ENCODE results near the gene LYRM4. TPM values are rescaled to one million over a fixed set of nuclear protein-coding genes. Genes with fewer than 3 reads are reported as not detected.

LYRM4 gene
- polyA plus RNA-seq, 1 donor from 2014 or later = 29.3 TPM

DNA sequence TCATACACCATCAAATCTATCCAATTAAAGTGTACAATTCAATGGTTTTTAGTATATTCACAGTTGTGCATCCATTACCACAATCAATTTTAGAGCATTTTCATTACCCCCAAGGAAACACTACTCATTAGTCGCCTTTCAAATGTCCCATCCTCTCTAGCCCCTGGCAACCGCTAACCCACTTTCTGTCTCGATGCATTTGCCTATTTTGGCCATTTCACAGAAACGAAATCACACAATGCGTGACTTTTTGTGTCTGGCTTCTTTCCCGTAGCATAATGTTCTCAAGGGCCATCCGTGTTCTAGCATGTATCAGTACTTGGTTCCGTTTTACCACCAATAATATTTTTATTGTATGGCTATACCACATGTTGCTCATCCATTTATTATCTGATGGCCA lies 123.9 kb downstream of the LYRM4 start:
- Histone ChIP-seq H3K4me2 (ENCODE audit: low read length) (no peak overlapping the region), H3K4me3 (ENCODE audit: low read length) (no peak overlapping the region), H3K36me3 (ENCODE audit: insufficient read depth, low read length) (no peaks in the 10 kb centered on the region), H4K20me1 (ENCODE audit: insufficient read depth) (no peaks in the 10 kb centered on the region), H3K27me3 (ENCODE audit: insufficient read depth, low read depth, low read length) (no peaks in the 10 kb centered on the region), H3K9ac (ENCODE audit: low read length) (no peak overlapping the region), H3K27ac (ENCODE audit: low read length) (no peak overlapping the region), H3K79me2 (replicated peaks; ENCODE audit: insufficient read depth, low read length) (no peaks in the 10 kb centered on the region), H3K9me3 (ENCODE audit: low read length) (no peaks in the 10 kb centered on the region), H3K9me2 (ENCODE audit: insufficient read depth, low read length) (no peaks in the 10 kb centered on the region), H2AFZ (ENCODE audit: low read depth, low read length) (no peak overlapping the region), H3F3A (ENCODE audit: insufficient read depth, low read length, poor library complexity, severe bottlenecking) (no peaks in the 10 kb centered on the region)
- TF ChIP-seq TAF1 (IDR thresholded peaks at IDR 0.05; ENCODE audit: low read depth) (no peak), RAD21 (conservative IDR thresholded peaks at IDR 0.05) (no peak), SMC3 (conservative IDR thresholded peaks at IDR 0.05; ENCODE audit: poor library complexity) (no peak), MXI1 (conservative IDR thresholded peaks at IDR 0.05; ENCODE audit: poor library complexity, severe bottlenecking) (no peak), EP300 (conservative IDR thresholded peaks at IDR 0.05; ENCODE audit: poor library complexity, severe bottlenecking) (no peak), POLR2AphosphoS5 (IDR thresholded peaks at IDR 0.05) (no peak)
- TF ChIP-seq, protein P1, sequence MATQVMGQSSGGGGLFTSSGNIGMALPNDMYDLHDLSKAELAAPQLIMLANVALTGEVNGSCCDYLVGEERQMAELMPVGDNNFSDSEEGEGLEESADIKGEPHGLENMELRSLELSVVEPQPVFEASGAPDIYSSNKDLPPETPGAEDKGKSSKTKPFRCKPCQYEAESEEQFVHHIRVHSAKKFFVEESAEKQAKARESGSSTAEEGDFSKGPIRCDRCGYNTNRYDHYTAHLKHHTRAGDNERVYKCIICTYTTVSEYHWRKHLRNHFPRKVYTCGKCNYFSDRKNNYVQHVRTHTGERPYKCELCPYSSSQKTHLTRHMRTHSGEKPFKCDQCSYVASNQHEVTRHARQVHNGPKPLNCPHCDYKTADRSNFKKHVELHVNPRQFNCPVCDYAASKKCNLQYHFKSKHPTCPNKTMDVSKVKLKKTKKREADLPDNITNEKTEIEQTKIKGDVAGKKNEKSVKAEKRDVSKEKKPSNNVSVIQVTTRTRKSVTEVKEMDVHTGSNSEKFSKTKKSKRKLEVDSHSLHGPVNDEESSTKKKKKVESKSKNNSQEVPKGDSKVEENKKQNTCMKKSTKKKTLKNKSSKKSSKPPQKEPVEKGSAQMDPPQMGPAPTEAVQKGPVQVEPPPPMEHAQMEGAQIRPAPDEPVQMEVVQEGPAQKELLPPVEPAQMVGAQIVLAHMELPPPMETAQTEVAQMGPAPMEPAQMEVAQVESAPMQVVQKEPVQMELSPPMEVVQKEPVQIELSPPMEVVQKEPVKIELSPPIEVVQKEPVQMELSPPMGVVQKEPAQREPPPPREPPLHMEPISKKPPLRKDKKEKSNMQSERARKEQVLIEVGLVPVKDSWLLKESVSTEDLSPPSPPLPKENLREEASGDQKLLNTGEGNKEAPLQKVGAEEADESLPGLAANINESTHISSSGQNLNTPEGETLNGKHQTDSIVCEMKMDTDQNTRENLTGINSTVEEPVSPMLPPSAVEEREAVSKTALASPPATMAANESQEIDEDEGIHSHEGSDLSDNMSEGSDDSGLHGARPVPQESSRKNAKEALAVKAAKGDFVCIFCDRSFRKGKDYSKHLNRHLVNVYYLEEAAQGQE (IDR thresholded peaks at IDR 0.05; ENCODE audit: borderline replicate concordance) = no peak

DNA sequence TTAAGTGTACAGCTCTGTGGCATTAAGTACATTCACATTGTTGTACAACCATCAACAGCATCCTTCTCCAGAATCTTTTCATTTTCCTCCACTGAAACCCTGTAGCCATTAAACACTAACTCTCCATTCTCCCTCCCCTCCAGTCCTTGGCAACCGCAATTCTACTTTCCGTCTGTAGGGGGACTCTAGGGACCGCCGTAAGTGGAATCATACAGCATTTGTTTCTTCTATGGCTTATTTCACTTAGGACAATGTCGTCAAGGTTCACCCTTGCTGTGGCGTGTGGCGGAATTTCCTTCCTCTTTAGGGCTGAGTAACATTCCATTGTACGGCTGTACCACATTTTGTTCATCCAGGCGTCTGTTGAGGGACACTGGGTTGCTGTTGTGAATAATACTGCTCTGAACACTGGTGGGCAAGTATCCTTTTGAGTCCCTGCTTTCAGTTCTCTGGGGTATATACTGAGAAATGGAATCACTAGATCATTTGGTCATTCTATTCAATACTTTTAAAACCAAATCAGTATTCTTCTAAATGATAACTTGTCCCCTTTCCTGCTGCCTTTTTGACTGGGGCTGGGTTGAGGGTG lies 124.9 kb downstream of the LYRM4 start:
- no peaks in the 10 kb centered on the region for H4K20me1 ChIP-seq (ENCODE audit: insufficient read depth)
- H2AFZ ChIP-seq (ENCODE audit: low read depth, low read length) = no peak overlapping the region
- H3K79me2 ChIP-seq (replicated peaks; ENCODE audit: insufficient read depth, low read length) = no peaks in the 10 kb centered on the region
- no peaks in the 10 kb centered on the region for H3K9me3 ChIP-seq (ENCODE audit: low read length)
- H3K4me3 ChIP-seq (ENCODE audit: low read length) = no peak overlapping the region
- H3K36me3 ChIP-seq (ENCODE audit: insufficient read depth, low read length) = no peaks in the 10 kb centered on the region
- H3K27me3 ChIP-seq (ENCODE audit: insufficient read depth, low read depth, low read length) = no peaks in the 10 kb centered on the region
- TF ChIP-seq RAD21 (conservative IDR thresholded peaks at IDR 0.05) (no peak), TAF1 (IDR thresholded peaks at IDR 0.05; ENCODE audit: low read depth) (no peak), EZH2 (IDR thresholded peaks at IDR 0.05; ENCODE audit: borderline replicate concordance, insufficient read depth, low read length, poor library complexity, severe bottlenecking) (no peak), POLR2AphosphoS5 (IDR thresholded peaks at IDR 0.05) (no peak), EP300 (conservative IDR thresholded peaks at IDR 0.05; ENCODE audit: poor library complexity, severe bottlenecking) (no peak), SMC3 (conservative IDR thresholded peaks at IDR 0.05; ENCODE audit: poor library complexity) (no peak), MXI1 (conservative IDR thresholded peaks at IDR 0.05; ENCODE audit: poor library complexity, severe bottlenecking) (no peak)
- TF ChIP-seq, protein P1 (IDR thresholded peaks at IDR 0.05; ENCODE audit: borderline replicate concordance) = no peak
- TF ChIP-seq, protein P2, sequence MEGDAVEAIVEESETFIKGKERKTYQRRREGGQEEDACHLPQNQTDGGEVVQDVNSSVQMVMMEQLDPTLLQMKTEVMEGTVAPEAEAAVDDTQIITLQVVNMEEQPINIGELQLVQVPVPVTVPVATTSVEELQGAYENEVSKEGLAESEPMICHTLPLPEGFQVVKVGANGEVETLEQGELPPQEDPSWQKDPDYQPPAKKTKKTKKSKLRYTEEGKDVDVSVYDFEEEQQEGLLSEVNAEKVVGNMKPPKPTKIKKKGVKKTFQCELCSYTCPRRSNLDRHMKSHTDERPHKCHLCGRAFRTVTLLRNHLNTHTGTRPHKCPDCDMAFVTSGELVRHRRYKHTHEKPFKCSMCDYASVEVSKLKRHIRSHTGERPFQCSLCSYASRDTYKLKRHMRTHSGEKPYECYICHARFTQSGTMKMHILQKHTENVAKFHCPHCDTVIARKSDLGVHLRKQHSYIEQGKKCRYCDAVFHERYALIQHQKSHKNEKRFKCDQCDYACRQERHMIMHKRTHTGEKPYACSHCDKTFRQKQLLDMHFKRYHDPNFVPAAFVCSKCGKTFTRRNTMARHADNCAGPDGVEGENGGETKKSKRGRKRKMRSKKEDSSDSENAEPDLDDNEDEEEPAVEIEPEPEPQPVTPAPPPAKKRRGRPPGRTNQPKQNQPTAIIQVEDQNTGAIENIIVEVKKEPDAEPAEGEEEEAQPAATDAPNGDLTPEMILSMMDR (IDR thresholded peaks at IDR 0.05; ENCODE audit: poor library complexity, severe bottlenecking) = no peak
- H3K9me2 ChIP-seq (ENCODE audit: insufficient read depth, low read length) = no peaks in the 10 kb centered on the region
- no peak overlapping the region for H3K4me2 ChIP-seq (ENCODE audit: low read length)
- no peak overlapping the region for H3K9ac ChIP-seq (ENCODE audit: low read length)
- no peak overlapping the region for H3K27ac ChIP-seq (ENCODE audit: low read length)
- no peaks in the 10 kb centered on the region for H3F3A ChIP-seq (ENCODE audit: insufficient read depth, low read length, poor library complexity, severe bottlenecking)

Data from neural cell (in vitro differentiated cells).